ENCODE results near the gene SLC36A1.

Gene SLC36A1

GRCh38 chr5:151451626-151452520 lies 4.5 kb downstream of the SLC36A1 start:
- DNase-seq (ENCODE audit: low read depth, low spot score) = no peak
- WGBS (ENCODE audit: insufficient coverage, insufficient read length) = no CpG with 5 or more reads among the region's 8 CpGs
- Histone ChIP-seq H3K27me3 (ENCODE audit: control insufficient read depth, insufficient read depth, low read length) (no peaks in the 10 kb centered on the region), H3K27ac (ENCODE audit: low read length) (no peak overlapping the region), H3K9me3 (ENCODE audit: control insufficient read depth, insufficient read depth, low read length) (no peaks in the 10 kb centered on the region), H3K4me3 (ENCODE audit: low read length) (no peak overlapping the region), H3K36me3 (ENCODE audit: control insufficient read depth, insufficient read depth, low read length) (no peaks in the 10 kb centered on the region), H3K4me1 (ENCODE audit: control insufficient read depth, insufficient read depth, low read length) (no peaks in the 10 kb centered on the region; the same call in 1 of the 2 replicates)

GRCh38 chr5:151454166-151454565 lies 6.8 kb downstream of the SLC36A1 start:
- H3K36me3 ChIP-seq (ENCODE audit: control insufficient read depth, insufficient read depth, low read length) = no peaks in the 10 kb centered on the region
- WGBS (ENCODE audit: insufficient coverage, insufficient read length) = no CpG with 5 or more reads among the region's 2 CpGs
- no peak overlapping the region for H3K4me3 ChIP-seq (ENCODE audit: low read length)
- H3K9me3 ChIP-seq (ENCODE audit: control insufficient read depth, insufficient read depth, low read length) = no peaks in the 10 kb centered on the region
- no peak for DNase-seq (ENCODE audit: low read depth, low spot score)
- H3K27me3 ChIP-seq (ENCODE audit: control insufficient read depth, insufficient read depth, low read length) = no peaks in the 10 kb centered on the region
- no peaks in the 10 kb centered on the region; the same call in 1 of the 2 replicates for H3K4me1 ChIP-seq (ENCODE audit: control insufficient read depth, insufficient read depth, low read length)
- H3K27ac ChIP-seq (ENCODE audit: low read length) = no peak overlapping the region

GRCh38 chr5:151454889-151455288 lies 7.5 kb downstream of the SLC36A1 start:
- H3K27ac ChIP-seq (ENCODE audit: low read length) = no peak overlapping the region
- H3K4me3 ChIP-seq (ENCODE audit: low read length) = no peak overlapping the region
- H3K9me3 ChIP-seq (ENCODE audit: control insufficient read depth, insufficient read depth, low read length) = no peaks in the 10 kb centered on the region
- no peaks in the 10 kb centered on the region; the same call in 1 of the 2 replicates for H3K4me1 ChIP-seq (ENCODE audit: control insufficient read depth, insufficient read depth, low read length)
- no CpG with 5 or more reads among the region's 3 CpGs for WGBS (ENCODE audit: insufficient coverage, insufficient read length)
- no peaks in the 10 kb centered on the region for H3K36me3 ChIP-seq (ENCODE audit: control insufficient read depth, insufficient read depth, low read length)
- no peaks in the 10 kb centered on the region; the same call in 1 of the 2 replicates for H3K27me3 ChIP-seq (ENCODE audit: control insufficient read depth, insufficient read depth, low read length)
- no peak for DNase-seq (ENCODE audit: low read depth, low spot score)

GRCh38 chr5:151456321-151456940 lies 9.0 kb downstream of the SLC36A1 start:
- H3K4me3 ChIP-seq (ENCODE audit: low read length) = no peak overlapping the region
- no peaks in the 10 kb centered on the region; the same call in 1 of the 2 replicates for H3K27me3 ChIP-seq (ENCODE audit: control insufficient read depth, insufficient read depth, low read length)
- H3K4me1 ChIP-seq (ENCODE audit: control insufficient read depth, insufficient read depth, low read length) = no peaks in the 10 kb centered on the region; the same call in 1 of the 2 replicates
- DNase-seq (ENCODE audit: low read depth, low spot score) = no peak
- H3K9me3 ChIP-seq (ENCODE audit: control insufficient read depth, insufficient read depth, low read length) = no peaks in the 10 kb centered on the region
- no peak overlapping the region for H3K27ac ChIP-seq (ENCODE audit: low read length)
- H3K36me3 ChIP-seq (ENCODE audit: control insufficient read depth, insufficient read depth, low read length) = no peaks in the 10 kb centered on the region
- WGBS (ENCODE audit: insufficient coverage, insufficient read length) = no CpG with 5 or more reads among the region's 10 CpGs

- no peak overlapping the region for H3K27ac ChIP-seq (ENCODE audit: low read length)
- WGBS (ENCODE audit: insufficient coverage, insufficient read length) = no CpG with 5 or more reads among the region's 5 CpGs
- no peak for DNase-seq (ENCODE audit: low read depth, low spot score)
- no peak overlapping the region for H3K4me3 ChIP-seq (ENCODE audit: low read length)
- H3K4me1 ChIP-seq (ENCODE audit: control insufficient read depth, insufficient read depth, low read length) = no peaks in the 10 kb centered on the region
- no peaks in the 10 kb centered on the region for H3K9me3 ChIP-seq (ENCODE audit: control insufficient read depth, insufficient read depth, low read length)
- no peaks in the 10 kb centered on the region; the same call in 1 of the 2 replicates for H3K27me3 ChIP-seq (ENCODE audit: control insufficient read depth, insufficient read depth, low read length)
- H3K36me3 ChIP-seq (ENCODE audit: control insufficient read depth, insufficient read depth, low read length) = no peaks in the 10 kb centered on the region
Measured at GRCh38 chr5:151458314-151458713, 10.9 kb downstream of the SLC36A1 start.

GRCh38 chr5:151459680-151460324 lies 12.4 kb downstream of the SLC36A1 start:
- no CpG with 5 or more reads among the region's 4 CpGs for WGBS (ENCODE audit: insufficient coverage, insufficient read length)
- Histone ChIP-seq H3K36me3 (ENCODE audit: control insufficient read depth, insufficient read depth, low read length) (0 out of 2 replicates have a peak, but pooled peaks cover under 1% of the 10 kb centered on the region), H3K4me1 (ENCODE audit: control insufficient read depth, insufficient read depth, low read length) (no peaks in the 10 kb centered on the region), H3K9me3 (ENCODE audit: control insufficient read depth, insufficient read depth, low read length) (no peaks in the 10 kb centered on the region), H3K27ac (ENCODE audit: low read length) (no peak overlapping the region), H3K4me3 (ENCODE audit: low read length) (no peak overlapping the region), H3K27me3 (ENCODE audit: control insufficient read depth, insufficient read depth, low read length) (no peaks in the 10 kb centered on the region; the same call in 1 of the 2 replicates)
- no peak for DNase-seq (ENCODE audit: low read depth, low spot score)

GRCh38 chr5:151461312-151461711 lies 13.9 kb downstream of the SLC36A1 start:
- Histone ChIP-seq H3K4me1 (ENCODE audit: control insufficient read depth, insufficient read depth, low read length) (no peaks in the 10 kb centered on the region), H3K9me3 (ENCODE audit: control insufficient read depth, insufficient read depth, low read length) (no peaks in the 10 kb centered on the region), H3K4me3 (ENCODE audit: low read length) (no peak overlapping the region), H3K27ac (ENCODE audit: low read length) (no peak overlapping the region), H3K27me3 (ENCODE audit: control insufficient read depth, insufficient read depth, low read length) (no peaks in the 10 kb centered on the region; the same call in 1 of the 2 replicates), H3K36me3 (ENCODE audit: control insufficient read depth, insufficient read depth, low read length) (0 out of 2 replicates have a peak, but pooled peaks cover 3% of the 10 kb centered on the region)
- WGBS (ENCODE audit: insufficient coverage, insufficient read length) = no CpG with 5 or more reads among the region's 3 CpGs
- DNase-seq (ENCODE audit: low read depth, low spot score) = no peak

GRCh38 chr5:151463137-151464029 lies 16.0 kb downstream of the SLC36A1 start:
- Histone ChIP-seq H3K36me3 (ENCODE audit: control insufficient read depth, insufficient read depth, low read length) (peaks cover 3% of the 10 kb centered on the region; the same call in 1 of the 2 replicates), H3K4me1 (ENCODE audit: control insufficient read depth, insufficient read depth, low read length) (no peaks in the 10 kb centered on the region), H3K27me3 (ENCODE audit: control insufficient read depth, insufficient read depth, low read length) (no peaks in the 10 kb centered on the region; the same call in 1 of the 2 replicates), H3K4me3 (ENCODE audit: low read length) (no peak overlapping the region), H3K9me3 (ENCODE audit: control insufficient read depth, insufficient read depth, low read length) (no peaks in the 10 kb centered on the region), H3K27ac (ENCODE audit: low read length) (no peak overlapping the region)
- WGBS (ENCODE audit: insufficient coverage, insufficient read length) = no CpG with 5 or more reads among the region's 5 CpGs
- DNase-seq (ENCODE audit: low read depth, low spot score) = peak; percentile 41

- Histone ChIP-seq H3K4me1 (ENCODE audit: control insufficient read depth, insufficient read depth, low read length) (no peaks in the 10 kb centered on the region), H3K9me3 (ENCODE audit: control insufficient read depth, insufficient read depth, low read length) (no peaks in the 10 kb centered on the region), H3K4me3 (ENCODE audit: low read length) (no peak overlapping the region), H3K36me3 (ENCODE audit: control insufficient read depth, insufficient read depth, low read length) (peaks cover 3% of the 10 kb centered on the region; the same call in 1 of the 2 replicates), H3K27ac (ENCODE audit: low read length) (no peak overlapping the region), H3K27me3 (ENCODE audit: control insufficient read depth, insufficient read depth, low read length) (no peaks in the 10 kb centered on the region; the same call in 1 of the 2 replicates)
- no CpG with 5 or more reads among the region's 4 CpGs for WGBS (ENCODE audit: insufficient coverage, insufficient read length)
- DNase-seq (ENCODE audit: low read depth, low spot score) = no peak
Measured at GRCh38 chr5:151464101-151464500, 16.7 kb downstream of the SLC36A1 start.

Data from iPS DF 6.9 (cell line).